AG09309 (cell line): ENCODE data around the gene PPM1N.
A peak's percentile ranks its signal among the peaks of the same experiment; 100 is the strongest.

Experiments
- DNase-seq: peaks from one replicate; pipeline ENCODE4 v3.0.0-alpha.2; 2010; ENCODE audit warnings: low read depth
- H3K4me3 ChIP-seq: 2 replicates; pipeline ENCODE4 v1.5.1; 2011; ENCODE audit warnings: mild to moderate bottlenecking, low read depth, low read length, moderate library complexity; ENCODE audit not compliant: control insufficient read depth
- CTCF ChIP-seq: IDR thresholded peaks from 2 replicates; pipeline ENCODE4 v1.5.1; 2011; ENCODE audit warnings: mild to moderate bottlenecking, low read depth, low read length, inconsistent platforms; ENCODE audit not compliant: insufficient read depth, control insufficient read depth; ENCODE audit errors: missing control alignments

Gene PPM1N

GRCh38 chr19:45489216-45489855 is 8.9 kb upstream of the PPM1N start:
- no peak for TF ChIP-seq CTCF
- DNase-seq: no peak
- no peak overlapping the region for H3K4me3 ChIP-seq

GRCh38 chr19:45492137-45492626 is 6.1 kb upstream of the PPM1N start:
- no peak overlapping the region for H3K4me3 ChIP-seq
- no peak for DNase-seq
- TF ChIP-seq CTCF: no peak

DNA sequence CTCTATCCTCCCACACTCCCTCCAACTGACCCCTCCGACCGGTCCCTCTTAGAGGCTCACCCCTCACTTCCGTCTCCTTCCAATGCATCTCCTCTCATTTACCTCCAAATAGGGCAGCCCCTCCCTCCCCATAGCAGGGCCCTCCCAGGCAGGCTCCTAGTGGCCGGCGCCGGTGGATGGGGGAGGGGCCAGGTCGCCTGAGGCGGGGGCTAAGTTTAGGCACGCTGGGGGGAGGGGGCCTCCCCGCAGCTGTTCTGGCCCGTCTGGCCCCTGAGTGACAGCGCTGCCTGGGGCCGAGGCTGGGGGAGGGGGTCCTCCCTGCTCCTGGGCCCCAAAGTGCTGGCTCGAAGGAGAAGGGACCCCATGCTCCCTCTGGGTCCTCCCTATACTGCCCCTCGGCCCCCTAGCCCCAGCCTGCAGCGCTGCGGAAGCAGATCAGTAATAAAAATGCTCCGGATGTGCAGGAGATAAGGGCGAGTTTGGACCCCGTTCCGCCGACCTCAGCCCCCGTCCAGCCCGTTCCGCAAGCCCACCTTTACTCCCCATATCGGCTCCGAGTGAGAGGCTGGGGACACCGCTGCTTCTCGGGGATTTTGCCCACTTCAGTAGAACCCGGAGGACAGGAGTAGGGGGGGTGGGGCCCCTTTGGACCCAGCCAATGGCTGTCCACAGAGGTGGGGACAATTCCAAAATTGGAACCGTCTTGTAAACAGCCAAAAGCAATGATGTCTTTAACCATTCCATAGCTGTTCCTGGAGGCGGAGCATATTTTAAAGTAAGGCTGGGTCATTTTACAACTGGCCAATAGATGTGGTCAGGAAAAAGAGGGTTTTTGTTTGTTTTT is 5.4 kb upstream of the PPM1N start:
- no peak for DNase-seq
- no peak for TF ChIP-seq CTCF
- peak overlapping the region; percentile 64 for H3K4me3 ChIP-seq

DNA sequence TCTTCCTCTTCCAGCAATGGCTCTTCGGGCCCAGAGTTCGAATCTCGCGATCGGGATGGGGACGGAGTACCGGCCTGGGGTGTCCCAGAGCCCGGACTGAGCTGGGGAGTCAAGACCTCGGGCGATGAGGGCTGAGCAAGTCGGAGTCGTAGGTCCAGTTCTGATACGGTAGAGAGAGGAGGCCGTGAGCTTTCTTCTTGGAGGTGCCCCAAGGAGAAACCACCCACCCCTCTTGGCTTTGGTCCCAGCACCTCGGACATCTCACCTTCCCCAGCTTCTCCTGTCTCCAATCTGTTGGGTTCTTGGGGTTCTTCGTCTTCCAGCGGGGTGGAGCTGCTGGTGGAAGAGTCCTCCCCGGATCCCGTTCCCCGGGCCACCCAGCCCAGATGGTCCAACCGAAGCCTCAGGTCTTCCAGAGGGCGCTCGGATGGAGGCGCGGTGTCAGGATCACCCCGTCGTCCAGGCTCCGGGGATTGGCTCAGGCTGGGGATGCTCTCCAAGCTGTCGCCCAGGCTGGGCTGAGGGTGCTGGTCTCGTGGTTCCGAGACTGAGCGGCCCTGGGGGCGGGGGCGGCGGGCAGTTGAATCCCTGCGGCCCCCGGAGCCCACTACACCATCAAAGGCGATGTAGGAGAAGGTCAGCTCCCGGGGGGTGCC is 3.9 kb upstream of the PPM1N start:
- no peak overlapping the region for H3K4me3 ChIP-seq
- TF ChIP-seq CTCF: no peak
- DNase-seq: no peak

DNA sequence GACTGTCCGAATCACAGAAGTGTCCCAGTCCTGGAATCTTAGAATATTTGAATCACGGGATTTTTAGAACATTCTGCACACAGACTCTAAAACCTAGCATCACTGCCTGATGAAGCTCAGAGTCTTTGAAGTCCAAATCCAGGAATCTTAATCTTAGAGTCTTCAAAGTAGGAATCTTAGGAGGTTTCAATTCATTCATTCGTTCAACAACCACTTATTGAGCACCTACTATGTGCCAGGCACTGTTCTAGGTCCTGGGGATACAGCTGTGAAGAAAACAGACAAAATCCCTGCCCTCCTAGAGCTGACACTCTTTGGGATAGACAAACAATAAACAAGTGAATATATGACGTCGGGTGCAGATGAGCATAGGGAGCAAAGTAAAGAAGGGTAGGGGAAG is 3.1 kb upstream of the PPM1N start:
- H3K4me3 ChIP-seq: no peak overlapping the region
- no peak for TF ChIP-seq CTCF
- DNase-seq: no peak

GRCh38 chr19:45496349-45496953 is 1.8 kb upstream of the PPM1N start:
- DNase-seq: no peak
- H3K4me3 ChIP-seq: peak overlapping the region; percentile 84
- TF ChIP-seq CTCF: no peak
